ENCODE data around the gene LMO1.

The LMO1 gene

GRCh38 chr11:8252946-8253345, 10.7 kb downstream of the LMO1 start:
- H3K27me3 ChIP-seq (ENCODE audit: control insufficient read depth, insufficient read depth, low read length) = no peaks in the 10 kb centered on the region
- no peaks in the 10 kb centered on the region for H3K9me3 ChIP-seq (ENCODE audit: control insufficient read depth, insufficient read depth, low read length)
- no peak overlapping the region for H3K4me3 ChIP-seq (ENCODE audit: low read depth, low read length)

GRCh38 chr11:8252388-8252787, 11.3 kb downstream of the LMO1 start:
- no peaks in the 10 kb centered on the region for H3K4me1 ChIP-seq (ENCODE audit: control insufficient read depth, insufficient read depth, low read length)
- H3K27me3 ChIP-seq (ENCODE audit: control insufficient read depth, insufficient read depth, low read length) = no peaks in the 10 kb centered on the region
- no peak overlapping the region for H3K9ac ChIP-seq (ENCODE audit: low read depth, low read length)
- no peaks in the 10 kb centered on the region for H3K36me3 ChIP-seq (ENCODE audit: control insufficient read depth, insufficient read depth, low read length)
- no peaks in the 10 kb centered on the region for H3K9me3 ChIP-seq (ENCODE audit: control insufficient read depth, insufficient read depth, low read length)
- H3K27ac ChIP-seq (ENCODE audit: low read depth, low read length) = no peak overlapping the region
- H3K4me3 ChIP-seq (ENCODE audit: low read depth, low read length) = no peak overlapping the region

More at GRCh38 chr11:8252946-8253345, 10.7 kb downstream of the LMO1 start:
- Histone ChIP-seq H3K4me1 (ENCODE audit: control insufficient read depth, insufficient read depth, low read length) (no peaks in the 10 kb centered on the region), H3K9ac (ENCODE audit: low read depth, low read length) (no peak overlapping the region), H3K36me3 (ENCODE audit: control insufficient read depth, insufficient read depth, low read length) (no peaks in the 10 kb centered on the region), H3K27ac (ENCODE audit: low read depth, low read length) (no peak overlapping the region)

GRCh38 chr11:8251616-8252295, 11.9 kb downstream of the LMO1 start:
- H3K27me3 ChIP-seq (ENCODE audit: control insufficient read depth, insufficient read depth, low read length) = no peaks in the 10 kb centered on the region
- no peaks in the 10 kb centered on the region for H3K4me1 ChIP-seq (ENCODE audit: control insufficient read depth, insufficient read depth, low read length)
- no peak overlapping the region for H3K4me3 ChIP-seq (ENCODE audit: low read depth, low read length)
- H3K9ac ChIP-seq (ENCODE audit: low read depth, low read length) = no peak overlapping the region
- no peaks in the 10 kb centered on the region for H3K9me3 ChIP-seq (ENCODE audit: control insufficient read depth, insufficient read depth, low read length)
- no peaks in the 10 kb centered on the region for H3K36me3 ChIP-seq (ENCODE audit: control insufficient read depth, insufficient read depth, low read length)
- no peak overlapping the region for H3K27ac ChIP-seq (ENCODE audit: low read depth, low read length)

- no peaks in the 10 kb centered on the region for H3K27me3 ChIP-seq (ENCODE audit: control insufficient read depth, insufficient read depth, low read length)
- no peak overlapping the region for H3K27ac ChIP-seq (ENCODE audit: low read depth, low read length)
- H3K36me3 ChIP-seq (ENCODE audit: control insufficient read depth, insufficient read depth, low read length) = no peaks in the 10 kb centered on the region
- no peaks in the 10 kb centered on the region for H3K4me1 ChIP-seq (ENCODE audit: control insufficient read depth, insufficient read depth, low read length)
- H3K9me3 ChIP-seq (ENCODE audit: control insufficient read depth, insufficient read depth, low read length) = no peaks in the 10 kb centered on the region
- H3K9ac ChIP-seq (ENCODE audit: low read depth, low read length) = no peak overlapping the region
- no peak overlapping the region for H3K4me3 ChIP-seq (ENCODE audit: low read depth, low read length)
Observed at GRCh38 chr11:8250981-8251615, 12.6 kb downstream of the LMO1 start.

GRCh38 chr11:8250434-8250833, 13.2 kb downstream of the LMO1 start:
- no peaks in the 10 kb centered on the region for H3K36me3 ChIP-seq (ENCODE audit: control insufficient read depth, insufficient read depth, low read length)
- H3K27me3 ChIP-seq (ENCODE audit: control insufficient read depth, insufficient read depth, low read length) = no peaks in the 10 kb centered on the region
- H3K9me3 ChIP-seq (ENCODE audit: control insufficient read depth, insufficient read depth, low read length) = no peaks in the 10 kb centered on the region
- no peaks in the 10 kb centered on the region for H3K4me1 ChIP-seq (ENCODE audit: control insufficient read depth, insufficient read depth, low read length)
- no peak overlapping the region for H3K27ac ChIP-seq (ENCODE audit: low read depth, low read length)
- no peak overlapping the region for H3K9ac ChIP-seq (ENCODE audit: low read depth, low read length)
- H3K4me3 ChIP-seq (ENCODE audit: low read depth, low read length) = no peak overlapping the region

GRCh38 chr11:8249482-8249881, 14.2 kb downstream of the LMO1 start:
- Histone ChIP-seq H3K4me3 (ENCODE audit: low read depth, low read length) (no peak overlapping the region), H3K36me3 (ENCODE audit: control insufficient read depth, insufficient read depth, low read length) (no peaks in the 10 kb centered on the region), H3K4me1 (ENCODE audit: control insufficient read depth, insufficient read depth, low read length) (no peaks in the 10 kb centered on the region), H3K27ac (ENCODE audit: low read depth, low read length) (no peak overlapping the region), H3K9ac (ENCODE audit: low read depth, low read length) (no peak overlapping the region), H3K27me3 (ENCODE audit: control insufficient read depth, insufficient read depth, low read length) (no peaks in the 10 kb centered on the region), H3K9me3 (ENCODE audit: control insufficient read depth, insufficient read depth, low read length) (no peaks in the 10 kb centered on the region)

GRCh38 chr11:8248786-8249185, 14.9 kb downstream of the LMO1 start:
- Histone ChIP-seq H3K27me3 (ENCODE audit: control insufficient read depth, insufficient read depth, low read length) (no peaks in the 10 kb centered on the region; the same call in 1 of the 2 replicates), H3K9me3 (ENCODE audit: control insufficient read depth, insufficient read depth, low read length) (no peaks in the 10 kb centered on the region), H3K36me3 (ENCODE audit: control insufficient read depth, insufficient read depth, low read length) (no peaks in the 10 kb centered on the region), H3K4me3 (ENCODE audit: low read depth, low read length) (no peak overlapping the region), H3K9ac (ENCODE audit: low read depth, low read length) (no peak overlapping the region), H3K27ac (ENCODE audit: low read depth, low read length) (no peak overlapping the region), H3K4me1 (ENCODE audit: control insufficient read depth, insufficient read depth, low read length) (no peaks in the 10 kb centered on the region)

- H3K4me1 ChIP-seq (ENCODE audit: control insufficient read depth, insufficient read depth, low read length) = peaks cover 14% of the 10 kb centered on the region
Observed at GRCh38 chr11:8247312-8247711, 16.4 kb downstream of the LMO1 start.

GRCh38 chr11:8243458-8243857, 20.2 kb downstream of the LMO1 start:
- Histone ChIP-seq H3K27ac (ENCODE audit: low read depth, low read length) (no peak overlapping the region), H3K9ac (ENCODE audit: low read depth, low read length) (no peak overlapping the region), H3K4me3 (ENCODE audit: low read depth, low read length) (no peak overlapping the region), H3K27me3 (ENCODE audit: control insufficient read depth, insufficient read depth, low read length) (no peaks in the 10 kb centered on the region; the same call in 1 of the 2 replicates), H3K4me1 (ENCODE audit: control insufficient read depth, insufficient read depth, low read length) (peaks cover 22% of the 10 kb centered on the region), H3K9me3 (ENCODE audit: control insufficient read depth, insufficient read depth, low read length) (no peaks in the 10 kb centered on the region), H3K36me3 (ENCODE audit: control insufficient read depth, insufficient read depth, low read length) (no peaks in the 10 kb centered on the region)

More at GRCh38 chr11:8247312-8247711, 16.4 kb downstream of the LMO1 start:
- Histone ChIP-seq H3K36me3 (ENCODE audit: control insufficient read depth, insufficient read depth, low read length) (no peaks in the 10 kb centered on the region), H3K4me3 (ENCODE audit: low read depth, low read length) (no peak overlapping the region), H3K9me3 (ENCODE audit: control insufficient read depth, insufficient read depth, low read length) (no peaks in the 10 kb centered on the region), H3K27ac (ENCODE audit: low read depth, low read length) (no peak overlapping the region), H3K9ac (ENCODE audit: low read depth, low read length) (no peak overlapping the region), H3K27me3 (ENCODE audit: control insufficient read depth, insufficient read depth, low read length) (no peaks in the 10 kb centered on the region; the same call in 1 of the 2 replicates)

- H3K9ac ChIP-seq (ENCODE audit: low read depth, low read length) = no peak overlapping the region
- peaks cover 22% of the 10 kb centered on the region for H3K4me1 ChIP-seq (ENCODE audit: control insufficient read depth, insufficient read depth, low read length)
- H3K4me3 ChIP-seq (ENCODE audit: low read depth, low read length) = no peak overlapping the region
- H3K36me3 ChIP-seq (ENCODE audit: control insufficient read depth, insufficient read depth, low read length) = no peaks in the 10 kb centered on the region
- no peaks in the 10 kb centered on the region for H3K9me3 ChIP-seq (ENCODE audit: control insufficient read depth, insufficient read depth, low read length)
- no peaks in the 10 kb centered on the region; the same call in 1 of the 2 replicates for H3K27me3 ChIP-seq (ENCODE audit: control insufficient read depth, insufficient read depth, low read length)
- H3K27ac ChIP-seq (ENCODE audit: low read depth, low read length) = peak overlapping the region; percentile 72
Observed at GRCh38 chr11:8242499-8243280, 21.0 kb downstream of the LMO1 start.

- H3K9me3 ChIP-seq (ENCODE audit: control insufficient read depth, insufficient read depth, low read length) = no peaks in the 10 kb centered on the region
- no peaks in the 10 kb centered on the region for H3K36me3 ChIP-seq (ENCODE audit: control insufficient read depth, insufficient read depth, low read length)
- peak overlapping the region; percentile 72 for H3K27ac ChIP-seq (ENCODE audit: low read depth, low read length)
- peaks cover 22% of the 10 kb centered on the region for H3K4me1 ChIP-seq (ENCODE audit: control insufficient read depth, insufficient read depth, low read length)
- H3K9ac ChIP-seq (ENCODE audit: low read depth, low read length) = no peak overlapping the region
- no peaks in the 10 kb centered on the region; the same call in 1 of the 2 replicates for H3K27me3 ChIP-seq (ENCODE audit: control insufficient read depth, insufficient read depth, low read length)
- no peak overlapping the region for H3K4me3 ChIP-seq (ENCODE audit: low read depth, low read length)
Observed at GRCh38 chr11:8242118-8242475, 21.6 kb downstream of the LMO1 start.

All from HUES48 (cell line).